PC-3 (cell line): Measurements from ENCODE around the gene SNED1.

Experiments used
- EZH2 ChIP-seq: fragments of 300-600 bp; sonication (generic); IDR thresholded peaks from one replicate; pipeline ENCODE4 v1.6.1; 2017; ENCODE audit warnings: antibody characterized with exemption, mild to moderate bottlenecking, low read length; ENCODE audit not compliant: unreplicated experiment
- TF ChIP-seq, protein P1 (sequence below): fragments of 300-600 bp; sonication (generic); conservative IDR thresholded peaks from 2 replicates; pipeline ENCODE4 v1.5.1; 2017; ENCODE audit warnings: antibody characterized with exemption, low read depth, mild to moderate bottlenecking, low read length

DNA sequence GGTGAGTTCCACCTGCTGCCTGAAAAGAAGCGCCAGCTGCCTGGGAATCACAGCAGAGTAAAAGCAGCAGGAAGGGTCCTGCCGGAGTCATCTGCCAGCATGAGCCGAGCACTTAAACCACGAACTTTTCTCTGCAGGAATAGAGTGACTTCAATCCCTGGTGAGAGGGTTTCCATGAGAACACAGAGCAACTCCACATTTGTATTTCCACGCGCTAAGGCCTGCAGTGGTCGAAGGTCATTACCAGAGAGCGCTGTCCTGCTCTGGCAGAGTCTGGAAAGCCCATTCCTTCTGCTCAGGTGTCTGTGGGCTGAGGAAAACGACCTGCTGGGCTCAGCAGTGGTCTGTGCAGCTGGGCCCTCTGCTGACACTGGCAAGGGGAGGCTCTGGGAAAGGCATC is 144.2 kb downstream of the SNED1 start:
- TF ChIP-seq EZH2: no peak
- TF ChIP-seq, protein P1, sequence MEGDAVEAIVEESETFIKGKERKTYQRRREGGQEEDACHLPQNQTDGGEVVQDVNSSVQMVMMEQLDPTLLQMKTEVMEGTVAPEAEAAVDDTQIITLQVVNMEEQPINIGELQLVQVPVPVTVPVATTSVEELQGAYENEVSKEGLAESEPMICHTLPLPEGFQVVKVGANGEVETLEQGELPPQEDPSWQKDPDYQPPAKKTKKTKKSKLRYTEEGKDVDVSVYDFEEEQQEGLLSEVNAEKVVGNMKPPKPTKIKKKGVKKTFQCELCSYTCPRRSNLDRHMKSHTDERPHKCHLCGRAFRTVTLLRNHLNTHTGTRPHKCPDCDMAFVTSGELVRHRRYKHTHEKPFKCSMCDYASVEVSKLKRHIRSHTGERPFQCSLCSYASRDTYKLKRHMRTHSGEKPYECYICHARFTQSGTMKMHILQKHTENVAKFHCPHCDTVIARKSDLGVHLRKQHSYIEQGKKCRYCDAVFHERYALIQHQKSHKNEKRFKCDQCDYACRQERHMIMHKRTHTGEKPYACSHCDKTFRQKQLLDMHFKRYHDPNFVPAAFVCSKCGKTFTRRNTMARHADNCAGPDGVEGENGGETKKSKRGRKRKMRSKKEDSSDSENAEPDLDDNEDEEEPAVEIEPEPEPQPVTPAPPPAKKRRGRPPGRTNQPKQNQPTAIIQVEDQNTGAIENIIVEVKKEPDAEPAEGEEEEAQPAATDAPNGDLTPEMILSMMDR: no peak
